NT2/D1 (cell line): ENCODE measurements around the gene ABCF3.

ENCODE experiments used
- SUZ12 ChIP-seq: IDR thresholded peaks from 2 replicates; pipeline ENCODE4 v1.6.1; 2011; ENCODE audit not compliant: insufficient read length, insufficient read depth; ENCODE audit errors: extremely low read depth
- YY1 ChIP-seq: IDR thresholded peaks from 2 replicates; pipeline ENCODE4 v1.6.1; 2011; ENCODE audit not compliant: insufficient read length, insufficient read depth
- ZNF274 ChIP-seq: IDR thresholded peaks from 2 replicates; pipeline ENCODE4 v1.6.1; 2011; ENCODE audit warnings: mild to moderate bottlenecking, low read depth, low read length

DNA sequence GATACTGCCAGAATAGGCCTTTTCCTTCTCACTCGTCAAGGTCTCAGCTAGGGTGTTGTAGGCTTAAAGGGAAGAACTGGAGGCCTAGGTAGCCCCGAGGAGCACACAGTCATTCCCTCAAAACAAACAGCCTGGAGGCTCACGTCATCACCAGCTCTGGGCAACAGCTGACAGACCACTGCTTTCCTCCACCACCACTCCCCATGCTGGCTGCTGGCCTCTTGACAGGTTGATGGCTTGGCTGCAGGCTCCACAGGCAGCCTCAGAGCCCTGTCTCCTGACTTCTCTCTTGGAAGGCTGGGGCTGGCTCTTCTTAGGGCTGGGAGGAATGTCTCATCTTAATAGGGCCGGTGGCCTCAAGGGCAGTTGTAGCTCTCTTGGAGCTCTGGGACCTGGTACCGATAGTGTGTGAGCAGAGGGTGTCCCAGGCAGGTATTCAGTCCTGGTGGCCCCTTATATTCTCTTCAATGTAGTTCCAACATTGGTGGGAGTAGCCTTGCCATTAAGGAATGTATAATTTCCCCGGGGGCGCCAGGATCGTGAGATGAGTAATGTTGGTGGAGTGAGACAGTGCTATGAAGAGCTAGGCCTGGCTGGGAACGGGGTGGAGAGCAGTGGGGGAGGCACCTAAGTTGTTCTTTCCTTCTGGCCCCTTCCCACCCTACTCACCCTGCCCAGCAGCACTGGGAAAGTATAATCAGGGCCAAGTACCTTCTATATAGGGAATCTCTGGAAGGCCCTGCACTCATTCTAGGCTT, 17.5 kb upstream of the ABCF3 start:
- no peak for TF ChIP-seq ZNF274
- no peak for TF ChIP-seq YY1
- no peak for TF ChIP-seq SUZ12
